Fibroblast of pulmonary artery (primary cell): ENCODE results near the gene ACADSB.

Experiments used
- DNase-seq: peaks from one replicate; pipeline ENCODE4 v3.0.0-alpha.2; 2010; ENCODE audit warnings: low read depth
- H3K4me3 ChIP-seq: replicated peaks from 2 replicates; pipeline ENCODE4 v1.5.1; 2011; ENCODE audit warnings: low read depth, mild to moderate bottlenecking, control low read depth, low read length, moderate library complexity
- TF ChIP-seq, protein P1 (sequence below): IDR thresholded peaks from 2 replicates; pipeline ENCODE4 v1.5.1; 2011; ENCODE audit warnings: mild to moderate bottlenecking, control low read depth, low read length, inconsistent platforms; ENCODE audit errors: missing control alignments

The ACADSB gene

DNA sequence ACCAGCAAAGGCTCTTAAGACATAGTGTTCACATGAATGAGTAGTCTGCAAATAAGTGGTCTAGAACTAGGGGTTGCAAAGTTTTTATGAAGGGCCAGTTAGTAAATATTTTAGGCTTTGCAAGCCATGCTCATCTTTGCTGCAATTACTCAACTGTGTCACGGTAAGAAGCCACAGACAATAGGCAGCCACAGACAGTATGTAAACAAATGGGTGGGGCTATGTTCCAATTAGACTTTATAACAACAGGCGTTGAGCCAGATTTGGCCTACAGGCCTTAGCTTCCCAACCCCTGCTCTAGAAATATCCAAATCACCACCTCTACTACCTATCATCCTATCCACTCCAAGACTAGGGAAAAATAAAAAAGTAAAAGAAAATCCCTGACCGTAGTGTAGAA, 9.5 kb upstream of the ACADSB start:
- no peak overlapping the region for H3K4me3 ChIP-seq
- TF ChIP-seq, protein P1, sequence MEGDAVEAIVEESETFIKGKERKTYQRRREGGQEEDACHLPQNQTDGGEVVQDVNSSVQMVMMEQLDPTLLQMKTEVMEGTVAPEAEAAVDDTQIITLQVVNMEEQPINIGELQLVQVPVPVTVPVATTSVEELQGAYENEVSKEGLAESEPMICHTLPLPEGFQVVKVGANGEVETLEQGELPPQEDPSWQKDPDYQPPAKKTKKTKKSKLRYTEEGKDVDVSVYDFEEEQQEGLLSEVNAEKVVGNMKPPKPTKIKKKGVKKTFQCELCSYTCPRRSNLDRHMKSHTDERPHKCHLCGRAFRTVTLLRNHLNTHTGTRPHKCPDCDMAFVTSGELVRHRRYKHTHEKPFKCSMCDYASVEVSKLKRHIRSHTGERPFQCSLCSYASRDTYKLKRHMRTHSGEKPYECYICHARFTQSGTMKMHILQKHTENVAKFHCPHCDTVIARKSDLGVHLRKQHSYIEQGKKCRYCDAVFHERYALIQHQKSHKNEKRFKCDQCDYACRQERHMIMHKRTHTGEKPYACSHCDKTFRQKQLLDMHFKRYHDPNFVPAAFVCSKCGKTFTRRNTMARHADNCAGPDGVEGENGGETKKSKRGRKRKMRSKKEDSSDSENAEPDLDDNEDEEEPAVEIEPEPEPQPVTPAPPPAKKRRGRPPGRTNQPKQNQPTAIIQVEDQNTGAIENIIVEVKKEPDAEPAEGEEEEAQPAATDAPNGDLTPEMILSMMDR: no peak
- DNase-seq: no peak

DNA sequence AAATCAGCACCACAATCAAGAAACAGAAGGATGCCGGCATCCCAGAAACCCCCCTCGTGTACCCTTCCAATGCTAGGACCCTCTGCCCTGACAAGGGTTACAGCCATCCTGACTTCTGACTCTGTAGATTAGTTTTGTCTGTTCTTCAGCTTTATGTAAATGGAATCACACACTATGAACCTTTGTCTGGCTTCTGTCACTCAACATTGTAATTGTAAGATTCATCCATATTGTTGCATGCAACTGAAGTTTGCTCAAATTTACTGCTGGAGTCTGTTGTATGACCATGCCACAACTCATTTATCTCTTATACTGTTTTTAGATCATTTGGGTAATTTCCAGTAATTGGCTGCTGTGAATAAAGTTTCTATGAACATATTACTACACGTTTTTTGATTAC, 8.7 kb upstream of the ACADSB start:
- no peak overlapping the region for H3K4me3 ChIP-seq

DNA sequence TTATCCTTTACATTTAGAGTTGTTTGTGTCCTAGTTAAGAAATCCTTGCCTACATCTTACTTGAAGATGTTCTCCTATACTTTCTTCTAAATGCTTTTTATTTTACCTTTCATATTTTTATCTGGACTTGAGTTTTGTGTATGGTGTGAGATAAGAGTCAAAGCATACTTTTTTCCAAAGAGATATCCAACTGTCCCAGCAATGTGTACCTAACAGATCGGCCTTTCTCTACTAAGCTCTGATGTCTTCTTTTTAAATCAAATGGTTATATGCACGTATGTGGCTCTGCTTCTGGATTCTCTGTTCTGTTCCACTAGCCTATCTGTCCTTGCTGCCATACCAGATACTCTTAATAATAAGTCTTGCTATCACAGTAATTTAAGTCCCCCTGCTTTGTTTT, 7.4 kb upstream of the ACADSB start:
- no peak overlapping the region for H3K4me3 ChIP-seq
- TF ChIP-seq, protein P1: no peak
- no peak for DNase-seq

More for the DNA sequence above, 8.7 kb upstream of the ACADSB start:
- TF ChIP-seq, protein P1: no peak
- no peak for DNase-seq

DNA sequence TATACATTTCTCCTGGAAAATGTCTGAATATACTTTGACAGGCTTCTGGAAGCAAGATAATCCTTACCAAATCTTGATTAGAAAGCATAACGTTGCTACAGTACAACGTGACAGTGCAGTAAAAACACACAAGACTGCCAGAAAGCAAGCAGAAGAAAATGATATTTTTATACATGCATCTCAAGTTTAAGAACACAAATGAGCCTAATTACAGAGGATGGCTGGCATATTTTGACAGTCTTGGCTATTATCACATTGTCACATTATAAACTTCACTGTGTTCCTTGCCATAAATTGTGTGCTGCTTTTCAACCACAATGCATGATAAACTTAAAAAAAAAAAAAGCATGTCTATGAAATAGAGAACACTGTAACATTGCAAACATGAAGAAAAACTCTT, 4.5 kb upstream of the ACADSB start:
- DNase-seq: no peak
- TF ChIP-seq, protein P1: no peak
- H3K4me3 ChIP-seq: no peak overlapping the region

DNA sequence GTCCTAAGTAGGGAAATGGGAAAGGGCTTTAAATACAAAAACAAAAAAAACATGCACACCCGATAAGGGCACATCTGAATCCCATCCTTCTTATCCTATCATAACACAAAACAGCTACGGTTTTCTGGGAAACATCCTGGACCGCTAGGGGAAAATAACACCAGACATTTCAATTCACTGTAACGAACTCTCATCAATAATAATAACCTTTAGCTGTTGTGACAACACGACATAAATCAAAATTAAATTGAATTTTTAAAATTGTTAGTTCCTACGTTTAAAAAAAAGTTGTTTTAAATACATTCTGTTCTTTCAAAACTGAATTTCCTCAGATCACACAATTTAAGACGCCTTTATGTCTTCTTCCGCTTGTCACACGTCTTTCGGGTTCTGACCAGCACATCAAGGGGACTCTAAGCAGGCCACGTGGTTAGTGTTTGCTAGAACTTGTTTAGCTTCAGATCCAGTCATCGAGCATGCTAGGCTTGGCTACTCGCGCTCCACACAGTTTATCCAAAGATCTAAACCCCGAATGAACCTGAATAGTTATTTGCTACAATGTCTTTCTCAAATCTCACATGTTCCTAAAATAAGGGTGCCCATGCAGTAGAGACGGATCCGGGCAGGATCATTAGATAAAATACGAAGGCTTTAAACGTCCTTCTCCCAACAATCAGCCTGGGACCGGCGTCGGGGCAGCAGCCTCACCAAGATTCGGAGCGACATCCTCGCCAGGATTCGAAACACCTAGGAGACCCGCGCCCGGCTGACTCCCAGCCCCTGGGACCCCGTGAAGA, 1.1 kb upstream of the ACADSB start:
- TF ChIP-seq, protein P1: no peak
- peak; percentile 43 for DNase-seq
- peak overlapping the region; percentile 78 for H3K4me3 ChIP-seq

DNA sequence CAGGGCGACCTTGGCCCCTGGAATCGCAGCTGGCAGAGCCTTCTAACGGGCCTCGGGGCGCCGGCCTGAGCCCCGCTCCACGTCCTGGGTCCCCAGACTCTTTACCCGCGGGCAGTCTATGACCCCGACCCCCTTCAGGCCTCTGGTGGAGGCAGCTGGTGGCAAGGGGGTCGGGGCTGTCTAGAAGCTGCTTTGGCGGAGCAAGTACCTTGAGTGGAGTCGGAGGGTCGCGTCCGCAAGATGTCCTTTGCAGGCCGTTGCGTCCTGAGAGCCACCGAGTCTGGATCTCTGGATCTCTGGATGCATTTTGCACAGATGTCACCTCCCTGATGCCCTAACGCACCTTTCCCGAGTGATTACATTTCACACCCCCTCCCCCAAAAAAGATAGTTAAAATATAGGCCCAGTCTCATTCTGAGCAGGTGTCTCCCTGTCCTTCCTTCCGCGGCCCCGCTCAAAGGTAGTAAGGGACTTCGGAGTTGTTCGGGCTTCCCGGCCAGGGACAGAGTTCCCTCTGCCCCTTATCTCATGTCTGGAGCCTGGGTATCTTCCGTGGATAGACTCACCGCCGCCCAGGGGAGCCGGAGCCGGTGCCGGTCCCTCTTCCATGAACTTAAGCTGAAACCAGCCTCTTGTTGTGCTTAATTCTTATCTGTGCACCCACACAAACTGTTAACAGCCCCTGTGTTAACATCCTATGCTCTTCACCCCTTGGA, 457 bp downstream of the ACADSB start:
- no peak for DNase-seq
- peak overlapping the region; percentile 78 for H3K4me3 ChIP-seq
- TF ChIP-seq, protein P1: no peak
